ENCODE results near the gene NIBAN1. TPM values are rescaled to one million over a fixed set of nuclear protein-coding genes. Genes with fewer than 3 reads are reported as not detected.

NIBAN1 gene
- polyA plus RNA-seq, 3 donors: 10.2 to 24.6 (median 12.4) TPM

GRCh38 chr1:184994301-184994700 is 20.0 kb upstream of the NIBAN1 start:
- no peaks in the 10 kb centered on the region for H3K4me1 ChIP-seq (ENCODE audit: control insufficient read depth in 1 of 2, insufficient read depth in 2 of 2, low read length in 2 of 2)
- intact Hi-C loops (cut with micrococcal nuclease): no loop called here
- no peak overlapping the region for H3K4me3 Mint-ChIP-seq

GRCh38 chr1:184992271-184992670 is 18.0 kb upstream of the NIBAN1 start:
- no peaks in the 10 kb centered on the region for H3K27me3 ChIP-seq (ENCODE audit: control insufficient read depth in 2 of 2, insufficient read depth in 2 of 2, low read length in 2 of 2)
- peaks cover 0 to 12% of the 10 kb centered on the region in 2 donors for H3K9me3 ChIP-seq (replicated peaks in 1 of 2; ENCODE audit: control insufficient read depth in 1 of 2, insufficient read depth in 1 of 2, low read length in 2 of 2)
- Mint-ChIP-seq H3K27me3 (ENCODE audit: low read depth in 3 of 3) (peaks cover 0 to 7% (median 0%) of the 10 kb centered on the region in 3 donors), H3K36me3 (peaks cover 0 to 3% of the 10 kb centered on the region in 2 donors), H3K4me1 (peaks cover 24% of the 10 kb centered on the region), H3K9me3 (peaks cover 2 to 17% (median 8%) of the 10 kb centered on the region in 7 donors), H3K4me3 (no peak overlapping the region), H3K27ac (no peak overlapping the region)
- H3K4me2 ChIP-seq (replicated peaks; ENCODE audit: extremely low read depth, low read length, poor library complexity, severe bottlenecking): no peak overlapping the region
- DNase-seq: no peak
- H3K27ac ChIP-seq (ENCODE audit: low read depth in 1 of 2, low read length in 2 of 2): no peak overlapping the region
- no peak for TF ChIP-seq CTCF (IDR thresholded peaks at IDR 0.05)
- intact Hi-C loops (cut with micrococcal nuclease): no loop called here
- H3K79me2 ChIP-seq (ENCODE audit: insufficient read depth, low read length): no peaks in the 10 kb centered on the region
- no peaks in the 10 kb centered on the region for H3K36me3 ChIP-seq (replicated peaks in 1 of 2; ENCODE audit: control insufficient read depth in 1 of 2, insufficient read depth in 2 of 2, low read length in 2 of 2)
- H2AFZ ChIP-seq (ENCODE audit: insufficient read depth, low read depth, low read length, poor library complexity, severe bottlenecking): no peak overlapping the region
- WGBS (ENCODE audit: insufficient coverage): 100% methylated on average over 1 of the region's 3 CpGs
- no peak overlapping the region for H3K9ac ChIP-seq (ENCODE audit: insufficient read depth, low read length, poor library complexity, severe bottlenecking)
- H3K4me3 ChIP-seq (replicated peaks in 1 of 3; ENCODE audit: low read depth in 2 of 3, low read length in 3 of 3): no peak overlapping the region
- peaks cover 7 to 11% of the 10 kb centered on the region in 2 donors for H3K4me1 ChIP-seq (ENCODE audit: control insufficient read depth in 1 of 2, insufficient read depth in 2 of 2, low read length in 2 of 2)
- no peaks in the 10 kb centered on the region for H4K20me1 ChIP-seq (ENCODE audit: insufficient read depth, low read length)

More at GRCh38 chr1:184994301-184994700, 20.0 kb upstream of the NIBAN1 start:
- no peaks in the 10 kb centered on the region for H3K36me3 ChIP-seq (replicated peaks in 1 of 2; ENCODE audit: control insufficient read depth in 1 of 2, insufficient read depth in 2 of 2, low read length in 2 of 2)
- no peaks in the 10 kb centered on the region for H4K20me1 ChIP-seq (ENCODE audit: insufficient read depth, low read length)
- Mint-ChIP-seq H3K36me3 (peaks cover 0 to 3% of the 10 kb centered on the region in 2 donors), H3K4me1 (peaks cover 13% of the 10 kb centered on the region), H3K9me3 (peaks cover under 1 to 19% (median 8%) of the 10 kb centered on the region in 7 donors), H3K27ac (no peak overlapping the region), H3K27me3 (ENCODE audit: low read depth in 3 of 3) (peaks cover 0 to 7% (median 0%) of the 10 kb centered on the region in 3 donors)
- no peak overlapping the region for H3K4me2 ChIP-seq (replicated peaks; ENCODE audit: extremely low read depth, low read length, poor library complexity, severe bottlenecking)
- no peak for DNase-seq
- no peak overlapping the region for H3K9ac ChIP-seq (ENCODE audit: insufficient read depth, low read length, poor library complexity, severe bottlenecking)
- WGBS (ENCODE audit: insufficient coverage): no CpG with 5 or more reads among the region's 1 CpG
- no peak overlapping the region for H3K4me3 ChIP-seq (replicated peaks in 1 of 3; ENCODE audit: low read depth in 2 of 3, low read length in 3 of 3)
- H2AFZ ChIP-seq (ENCODE audit: insufficient read depth, low read depth, low read length, poor library complexity, severe bottlenecking): no peak overlapping the region
- no peaks in the 10 kb centered on the region for H3K79me2 ChIP-seq (ENCODE audit: insufficient read depth, low read length)
- peaks cover 0 to 12% of the 10 kb centered on the region in 2 donors for H3K9me3 ChIP-seq (replicated peaks in 1 of 2; ENCODE audit: control insufficient read depth in 1 of 2, insufficient read depth in 1 of 2, low read length in 2 of 2)
- no peaks in the 10 kb centered on the region for H3K27me3 ChIP-seq (ENCODE audit: control insufficient read depth in 2 of 2, insufficient read depth in 2 of 2, low read length in 2 of 2)
- H3K27ac ChIP-seq (ENCODE audit: low read depth in 1 of 2, low read length in 2 of 2): no peak overlapping the region
- TF ChIP-seq CTCF (IDR thresholded peaks at IDR 0.05): no peak

All from CD14-positive monocyte (primary cell).